ENCODE measurements around the gene FASTK. TPM values are rescaled to one million over a fixed set of nuclear protein-coding genes. Genes with fewer than 3 reads are reported as not detected.

The FASTK gene
- total RNA-seq, 1 donor from 2014 or later: 79.4 TPM

GRCh38 chr7:151120896-151121295 lies 40.3 kb upstream of the FASTK start:
- intact Hi-C loops (cut with micrococcal nuclease): no loop called here
- DNase-seq: no peak

GRCh38 chr7:151119902-151120301 lies 39.3 kb upstream of the FASTK start:
- DNase-seq: no peak
- ATAC-seq: no peak
- intact Hi-C loops (cut with micrococcal nuclease): no loop called here

More at GRCh38 chr7:151120896-151121295, 40.3 kb upstream of the FASTK start:
- no peak for ATAC-seq

DNA sequence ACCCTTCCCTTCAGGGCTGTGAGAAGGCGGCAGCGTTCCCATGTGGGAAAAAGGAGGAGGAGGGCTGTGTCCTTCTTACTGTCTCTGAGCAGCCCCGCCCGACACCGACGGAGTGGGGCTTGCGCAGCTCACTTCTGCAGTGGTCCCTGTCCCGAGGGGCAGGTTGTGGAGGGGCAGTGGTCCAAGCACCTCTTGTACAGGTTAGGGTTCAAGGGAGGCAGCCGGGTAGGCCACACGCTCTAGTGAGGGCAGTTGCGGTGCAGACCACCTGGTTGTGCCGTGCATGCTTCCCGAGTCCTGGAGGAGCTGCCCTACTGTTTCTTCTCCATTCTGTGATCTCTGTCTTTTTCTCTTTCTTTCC lies 38.4 kb upstream of the FASTK start:
- intact Hi-C loops (cut with micrococcal nuclease): no loop called here
- ATAC-seq: no peak
- no peak for DNase-seq

DNA sequence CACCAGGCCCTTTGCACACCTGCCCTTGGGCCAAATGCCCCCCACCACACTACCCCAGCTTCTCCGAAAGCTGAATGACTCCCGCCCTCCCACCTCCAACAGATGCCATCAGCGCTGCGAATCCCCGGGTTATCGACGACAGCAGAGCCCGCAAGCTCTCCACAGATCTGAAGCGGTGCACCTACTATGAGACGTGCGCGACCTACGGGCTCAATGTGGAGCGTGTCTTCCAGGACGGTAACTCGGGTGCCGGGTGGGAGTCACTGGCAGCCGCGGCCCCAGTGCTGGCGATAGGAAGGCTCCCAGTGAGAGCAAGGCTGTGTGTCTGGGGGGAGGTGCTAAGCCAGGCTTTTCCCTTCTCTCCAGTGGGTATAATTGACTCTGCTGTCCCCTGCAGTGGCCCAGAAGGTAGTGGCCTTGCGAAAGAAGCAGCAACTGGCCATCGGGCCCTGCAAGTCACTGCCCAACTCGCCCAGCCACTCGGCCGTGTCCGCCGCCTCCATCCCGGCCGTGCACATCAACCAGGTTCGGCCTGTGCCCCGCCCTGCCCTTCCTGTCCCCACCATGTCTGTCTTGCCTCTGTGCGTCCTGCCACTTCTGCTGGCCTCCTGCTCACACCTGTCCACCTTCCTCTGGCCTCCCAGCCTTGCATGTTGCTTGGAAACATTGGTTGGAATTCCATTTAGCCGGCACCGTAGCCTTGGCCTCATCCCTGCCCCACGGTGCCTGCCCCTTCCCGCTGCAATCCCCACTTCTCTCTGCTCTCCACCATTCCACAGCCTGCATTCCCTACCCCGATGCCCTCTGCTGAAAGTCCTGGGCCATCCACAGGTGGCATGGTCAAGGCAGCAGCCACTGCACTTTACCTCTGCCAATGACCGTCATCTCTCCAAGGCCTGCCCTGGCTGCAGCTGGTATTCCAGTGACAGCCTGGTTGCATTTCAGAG lies 37.8 kb upstream of the FASTK start:
- DNase-seq (no peak), ATAC-seq (no peak)
- intact Hi-C loops (cut with micrococcal nuclease): no loop called here

DNA sequence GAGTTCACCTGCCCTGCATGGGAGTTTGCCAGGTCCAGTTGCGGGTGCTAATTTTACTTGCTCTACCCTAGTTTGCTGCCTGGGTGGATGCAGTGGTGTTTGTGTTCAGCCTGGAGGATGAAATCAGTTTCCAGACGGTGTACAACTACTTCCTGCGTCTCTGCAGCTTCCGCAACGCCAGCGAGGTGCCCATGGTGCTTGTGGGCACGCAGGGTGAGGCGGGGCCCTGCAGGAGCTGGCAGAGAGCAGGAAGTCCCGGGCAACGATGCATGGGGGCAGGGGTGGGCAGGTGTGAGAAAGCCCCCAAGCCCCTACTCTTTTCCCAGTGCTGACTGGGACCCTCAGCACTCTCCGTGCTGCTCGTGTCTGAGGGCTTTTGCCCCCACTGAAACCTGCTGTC lies 37.0 kb upstream of the FASTK start:
- ATAC-seq (no peak), DNase-seq (no peak)
- intact Hi-C loops (cut with micrococcal nuclease): no loop called here

DNA sequence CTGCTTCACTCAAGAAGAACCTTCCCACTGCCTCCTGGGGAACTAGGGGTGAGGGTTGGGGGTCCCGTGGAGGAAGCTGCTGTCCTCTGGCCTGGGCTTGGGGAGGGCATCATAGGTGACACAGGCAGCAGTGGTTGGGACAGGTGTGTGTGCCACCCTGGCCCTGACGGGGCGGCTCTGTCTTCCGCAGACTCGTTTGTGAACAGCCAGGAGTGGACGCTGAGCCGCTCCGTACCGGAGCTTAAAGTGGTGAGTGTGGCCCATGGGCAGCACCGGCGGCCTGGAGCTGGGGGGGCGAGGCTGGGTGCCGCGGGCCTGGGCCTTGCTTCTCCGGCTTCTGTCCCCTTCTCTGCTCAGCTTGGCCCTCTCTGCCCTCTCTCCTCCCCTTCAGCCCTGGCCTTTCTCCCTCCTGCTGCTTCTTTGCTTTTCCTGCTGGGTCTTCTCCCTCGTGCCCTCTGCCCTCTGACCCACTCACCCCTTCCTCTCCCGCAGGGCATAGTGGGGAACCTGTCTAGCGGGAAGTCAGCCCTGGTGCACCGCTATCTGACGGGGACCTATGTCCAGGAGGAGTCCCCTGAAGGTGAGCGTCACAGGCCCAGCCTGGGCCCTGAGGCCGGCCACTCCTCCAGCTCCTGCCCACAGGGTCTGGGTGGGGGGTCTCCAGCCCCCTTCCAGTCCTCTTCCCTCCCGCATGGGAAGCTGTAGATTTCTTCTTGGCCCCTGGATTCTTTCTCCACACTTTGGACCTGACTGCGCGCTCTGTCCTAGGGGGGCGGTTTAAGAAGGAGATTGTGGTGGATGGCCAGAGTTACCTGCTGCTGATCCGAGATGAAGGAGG lies 36.2 kb upstream of the FASTK start:
- ATAC-seq: no peak
- intact Hi-C loops (cut with micrococcal nuclease): no loop called here
- no peak for DNase-seq

DNA sequence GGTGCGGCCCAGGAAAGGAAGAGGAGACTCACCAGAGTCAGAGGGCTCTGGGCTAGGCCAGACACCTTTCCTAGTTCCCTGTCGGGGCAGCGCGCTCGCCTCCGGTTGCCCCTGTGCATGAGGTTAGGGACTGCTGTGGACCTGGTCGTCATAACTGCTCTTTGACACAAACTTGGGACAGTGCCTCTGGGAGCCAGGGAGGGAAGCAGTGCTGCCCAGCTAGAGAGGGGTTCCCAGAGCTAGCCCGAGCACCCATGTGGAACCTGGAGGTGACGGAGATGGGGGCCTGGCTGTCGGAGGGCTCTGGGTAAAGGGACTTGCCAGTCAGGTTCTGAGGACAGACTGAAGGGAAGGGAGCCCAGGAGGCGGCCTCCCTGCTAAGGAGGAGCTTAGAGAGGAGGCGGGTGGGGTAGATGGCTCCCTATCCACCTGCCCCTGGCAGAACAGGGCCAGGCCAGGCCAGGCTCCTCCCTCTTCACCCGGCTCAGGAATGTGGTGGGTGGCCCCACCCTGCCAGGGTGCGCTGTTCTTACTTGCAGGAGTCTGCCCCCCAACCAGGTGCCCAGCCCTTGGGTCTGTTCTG lies 35.3 kb upstream of the FASTK start:
- no peak for ATAC-seq
- no peak for DNase-seq
- intact Hi-C loops (cut with micrococcal nuclease): no loop called here

- ATAC-seq: peak; percentile 48
- intact Hi-C loops (cut with micrococcal nuclease): no loop called here
- peak; percentile 60 for DNase-seq
Observed at GRCh38 chr7:151115121-151115835, 34.7 kb upstream of the FASTK start.

DNA sequence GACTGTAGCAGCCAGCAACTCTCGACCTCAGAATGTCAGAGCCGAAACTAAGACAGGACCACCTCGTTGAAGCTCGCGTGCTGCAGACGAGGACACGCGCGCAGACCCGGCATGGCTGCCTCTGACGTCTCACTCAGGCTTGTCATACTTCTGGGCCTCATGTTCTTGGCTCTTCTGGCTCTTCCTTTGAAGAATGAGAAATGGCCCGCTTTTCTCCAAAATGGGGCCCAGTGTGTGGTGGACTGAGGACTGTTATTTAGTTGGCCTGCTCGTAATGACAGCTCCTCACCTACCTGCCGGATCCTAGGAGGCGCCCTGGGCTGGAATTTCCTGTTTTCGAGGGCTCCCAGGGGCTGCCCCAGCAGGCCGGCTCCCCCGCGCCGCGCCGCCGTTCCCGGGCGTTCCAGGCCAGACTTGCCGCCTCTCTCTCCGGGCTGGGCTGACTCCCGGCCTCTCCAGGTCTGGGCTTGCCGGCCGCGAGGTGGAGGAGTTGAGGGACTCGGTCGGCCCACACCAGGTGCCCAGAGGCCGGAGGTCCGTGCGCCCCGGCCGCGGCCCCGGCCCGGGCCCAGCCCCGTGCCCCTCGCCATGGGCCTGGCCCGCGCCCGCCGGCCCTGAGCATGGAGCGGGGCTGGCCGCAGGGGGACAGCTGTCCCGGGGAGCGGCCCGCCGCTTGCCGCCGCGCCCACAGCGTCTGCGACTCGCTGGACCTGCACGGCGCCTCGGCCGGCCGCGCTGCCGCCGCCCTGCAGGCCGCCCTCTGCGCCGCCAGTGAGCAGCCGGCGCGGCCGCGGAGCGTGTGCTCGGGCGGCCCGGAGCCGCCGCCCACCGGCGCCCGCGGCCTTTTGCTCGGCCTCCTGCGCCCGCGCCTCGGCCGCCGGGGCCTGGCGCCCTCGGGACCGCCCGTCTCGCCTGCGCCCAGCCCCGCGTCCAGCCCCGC lies 33.8 kb upstream of the FASTK start:
- ATAC-seq (no peak), DNase-seq (no peak)
- intact Hi-C loops (cut with micrococcal nuclease): no loop called here

GRCh38 chr7:151113344-151114150 lies 32.9 kb upstream of the FASTK start:
- DNase-seq (no peak), ATAC-seq (no peak)
- intact Hi-C loops (cut with micrococcal nuclease): no loop called here

GRCh38 chr7:151110941-151111645 lies 30.5 kb upstream of the FASTK start:
- ATAC-seq (peak; percentile 82), DNase-seq (peak; percentile 84)
- intact Hi-C loops (cut with micrococcal nuclease): no loop called here

GRCh38 chr7:151110236-151110940 lies 29.8 kb upstream of the FASTK start:
- intact Hi-C loops (cut with micrococcal nuclease): no loop called here
- ATAC-seq: no peak

GRCh38 chr7:151109094-151110048 lies 28.8 kb upstream of the FASTK start:
- DNase-seq (peak; percentile 63), ATAC-seq (peak; percentile 69)
- intact Hi-C loops (cut with micrococcal nuclease): no loop called here

More at GRCh38 chr7:151110236-151110940, 29.8 kb upstream of the FASTK start:
- no peak for DNase-seq

- intact Hi-C loops (cut with micrococcal nuclease): no loop called here
- DNase-seq (no peak), ATAC-seq (no peak)
Observed at GRCh38 chr7:151107882-151108281, 27.3 kb upstream of the FASTK start.

Measured in left ventricle myocardium superior (tissue), 1 donor.